Measurements from ENCODE around the gene SORCS3. TPM values are rescaled to one million over a fixed set of nuclear protein-coding genes. Genes with fewer than 3 reads are reported as not detected.

SORCS3 gene
- total RNA-seq, 4 donors from 2014 or later = not detected

- H3K4me3 ChIP-seq (replicated peaks in 1 of 3) = no peak overlapping the region
- intact Hi-C loops (cut with DNase I) = no loop called here
- H3K27ac ChIP-seq = no peak overlapping the region
- H3K4me1 ChIP-seq = no peaks in the 10 kb centered on the region
- no peaks in the 10 kb centered on the region for H3K9me3 ChIP-seq
- WGBS, 2 donors = 68 to 70% methylated on average over 4 of the region's 4 CpGs
- TF ChIP-seq CTCF (IDR thresholded peaks at IDR 0.05) (no peak), POLR2A (IDR thresholded peaks at IDR 0.05) (no peak)
- no peaks in the 10 kb centered on the region for H3K36me3 ChIP-seq
- no peaks in the 10 kb centered on the region for H3K27me3 ChIP-seq
- DNase-seq = no peak
Observed at GRCh38 chr10:105150259-105150880, 509.3 kb downstream of the SORCS3 start.

- TF ChIP-seq POLR2A (IDR thresholded peaks at IDR 0.05) = no peak
- Histone ChIP-seq H3K36me3 (no peaks in the 10 kb centered on the region), H3K27ac (no peak overlapping the region), H3K27me3 (no peaks in the 10 kb centered on the region), H3K4me1 (no peaks in the 10 kb centered on the region), H3K9me3 (no peaks in the 10 kb centered on the region), H3K4me3 (replicated peaks in 1 of 3) (no peak overlapping the region)
- DNase-seq = no peak
- 55 to 60% methylated on average over 4 of the region's 4 CpGs for WGBS, 2 donors
- intact Hi-C loops (cut with DNase I) = no loop called here
Observed at GRCh38 chr10:105154736-105155135, 513.6 kb downstream of the SORCS3 start.

- TF ChIP-seq CTCF (IDR thresholded peaks at IDR 0.05) (no peak), POLR2A (IDR thresholded peaks at IDR 0.05) (no peak)
- no peaks in the 10 kb centered on the region for H3K4me1 ChIP-seq
- H3K27me3 ChIP-seq = no peaks in the 10 kb centered on the region
- no peaks in the 10 kb centered on the region for H3K36me3 ChIP-seq
- intact Hi-C loops (cut with DNase I) = no loop called here
- no peaks in the 10 kb centered on the region for H3K9me3 ChIP-seq
- H3K27ac ChIP-seq = no peak overlapping the region
- 29 to 41% methylated on average over 1 of the region's 1 CpG for WGBS, 2 donors
- no peak for DNase-seq
- no peak overlapping the region for H3K4me3 ChIP-seq (replicated peaks in 1 of 3)
Observed at GRCh38 chr10:105159268-105159667, 518.2 kb downstream of the SORCS3 start.

- no peak for DNase-seq
- Histone ChIP-seq H3K36me3 (no peaks in the 10 kb centered on the region), H3K27me3 (no peaks in the 10 kb centered on the region), H3K9me3 (no peaks in the 10 kb centered on the region), H3K4me3 (replicated peaks in 1 of 3) (no peak overlapping the region), H3K4me1 (no peaks in the 10 kb centered on the region), H3K27ac (no peak overlapping the region)
- intact Hi-C loops (cut with DNase I) = no loop called here
- TF ChIP-seq POLR2A (IDR thresholded peaks at IDR 0.05) (no peak), CTCF (IDR thresholded peaks at IDR 0.05) (no peak)
- WGBS, 2 donors = 80 to 85% methylated on average over 4 of the region's 4 CpGs
Observed at GRCh38 chr10:105161149-105161548, 520.1 kb downstream of the SORCS3 start.

- WGBS, 2 donors = 48 to 52% methylated on average over 4 of the region's 4 CpGs
Observed at GRCh38 chr10:105161767-105162166, 520.7 kb downstream of the SORCS3 start.

More at GRCh38 chr10:105161767-105162166, 520.7 kb downstream of the SORCS3 start:
- DNase-seq = no peak
- Histone ChIP-seq H3K4me3 (replicated peaks in 1 of 3) (no peak overlapping the region), H3K9me3 (no peaks in the 10 kb centered on the region), H3K36me3 (no peaks in the 10 kb centered on the region), H3K4me1 (no peaks in the 10 kb centered on the region), H3K27ac (no peak overlapping the region), H3K27me3 (no peaks in the 10 kb centered on the region)
- TF ChIP-seq CTCF (IDR thresholded peaks at IDR 0.05) (no peak), POLR2A (IDR thresholded peaks at IDR 0.05) (no peak)
- intact Hi-C loops (cut with DNase I) = no loop called here
